GM12891 (cell line): ENCODE data around the gene SLC19A2.

ENCODE experiments used
- DNase-seq: peaks from one replicate; pipeline ENCODE4 v3.0.0; 2011; ENCODE audit warnings: low spot score; ENCODE audit not compliant: insufficient read length
- FAIRE-seq: peaks from 2 replicates; lab custom pipeline; 2011; peaks lifted over from hg19 to GRCh38; lab: Jason Lieb, UNC
- PAX5 ChIP-seq: IDR thresholded peaks from 2 replicates; pipeline ENCODE4 v1.6.1; 2011; ENCODE audit warnings: low read length, moderate library complexity, mild to moderate bottlenecking; ENCODE audit not compliant: insufficient read depth, severe bottlenecking
- POLR2A ChIP-seq: IDR thresholded peaks from 2 replicates; pipeline ENCODE4 v1.6.1; 2011; ENCODE audit warnings: low read depth, low read length, control low read depth
- POLR2AphosphoS5 ChIP-seq: IDR thresholded peaks from 2 replicates; pipeline ENCODE4 v1.6.1; 2011; ENCODE audit warnings: low read depth, low read length, control low read depth
- POU2F2 ChIP-seq: IDR thresholded peaks from 2 replicates; pipeline ENCODE4 v1.6.1; 2011; ENCODE audit warnings: low read depth, mild to moderate bottlenecking, control low read depth, low read length, moderate library complexity
- SPI1 ChIP-seq: IDR thresholded peaks from 2 replicates; pipeline ENCODE4 v1.6.1; 2011; ENCODE audit warnings: low read depth, low read length, control low read depth
- TAF1 ChIP-seq: IDR thresholded peaks from 2 replicates; pipeline ENCODE4 v1.6.1; 2011; ENCODE audit warnings: low read depth, low read length, control low read depth

The SLC19A2 gene

DNA sequence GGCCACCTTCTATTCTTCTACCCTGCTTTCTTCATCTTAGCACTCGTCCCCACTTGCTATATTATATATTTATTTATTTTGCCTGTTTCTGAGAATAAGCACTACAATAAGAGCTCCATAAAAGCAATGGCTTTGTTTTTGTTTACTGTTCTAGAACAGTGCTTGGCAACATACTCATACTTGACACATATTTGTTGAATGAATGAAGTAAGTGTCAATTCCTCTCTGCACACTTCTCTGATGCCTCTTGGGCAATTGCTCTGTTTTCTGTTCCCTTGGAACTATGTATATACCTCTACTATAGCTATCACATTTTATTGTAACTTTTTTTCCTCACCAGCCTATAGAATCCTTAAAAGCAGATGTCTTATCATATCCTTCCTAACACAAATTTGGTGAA lies 7.5 kb upstream of the SLC19A2 start:
- no peak for FAIRE-seq
- DNase-seq: no peak
- TF ChIP-seq POLR2AphosphoS5 (no peak), TAF1 (no peak), POU2F2 (no peak)

DNA sequence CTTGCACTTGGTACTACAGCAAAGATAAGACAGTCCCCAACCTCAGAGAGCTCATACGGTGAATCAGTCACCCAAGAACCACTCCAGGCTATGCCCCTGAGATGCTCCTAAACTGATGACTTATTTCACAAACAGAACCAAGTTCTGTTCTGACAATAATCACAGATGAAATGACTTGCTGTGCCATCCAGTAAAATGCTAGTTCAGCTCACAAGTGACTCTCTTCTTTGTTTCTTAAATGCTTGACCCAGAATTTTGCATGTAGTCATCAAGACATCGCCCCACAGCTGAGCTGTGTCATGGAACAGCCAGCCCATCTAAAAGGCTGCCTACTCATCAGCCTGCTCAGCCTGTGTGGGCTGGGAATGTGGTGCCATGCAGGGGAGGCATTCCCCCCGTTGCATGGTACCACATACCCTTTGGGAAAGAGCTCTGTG lies 6.1 kb upstream of the SLC19A2 start:
- FAIRE-seq (peak; percentile 9), DNase-seq (no peak)
- TF ChIP-seq POU2F2 (0 out of 2 replicates have a peak, but pooled peaks have one; percentile 27), POLR2AphosphoS5 (no peak)

GRCh38 chr1:169488157-169488556 lies 2.4 kb upstream of the SLC19A2 start:
- FAIRE-seq (no peak), DNase-seq (no peak)
- TF ChIP-seq TAF1 (no peak), PAX5 (no peak), POLR2A (no peak), POLR2AphosphoS5 (no peak), SPI1 (no peak), POU2F2 (no peak)

- FAIRE-seq: no peak
- no peak for TF ChIP-seq POLR2A
- TF ChIP-seq POU2F2: no peak
- TF ChIP-seq TAF1: no peak
- TF ChIP-seq POLR2AphosphoS5: no peak
- no peak for TF ChIP-seq PAX5
- no peak for TF ChIP-seq SPI1
- DNase-seq: no peak
Measured at GRCh38 chr1:169487561-169487960, 1.8 kb upstream of the SLC19A2 start.

GRCh38 chr1:169487133-169487532 lies 1.4 kb upstream of the SLC19A2 start:
- DNase-seq (no peak), FAIRE-seq (no peak)
- TF ChIP-seq POLR2A (no peak), PAX5 (no peak), SPI1 (no peak), POU2F2 (no peak), POLR2AphosphoS5 (no peak), TAF1 (no peak)

GRCh38 chr1:169486281-169487051 lies 722 bp upstream of the SLC19A2 start:
- TF ChIP-seq PAX5 (no peak), SPI1 (no peak), POLR2AphosphoS5 (no peak), POU2F2 (no peak), POLR2A (no peak), TAF1 (no peak)
- FAIRE-seq: peak; percentile 23
- DNase-seq: no peak

- DNase-seq (no peak), FAIRE-seq (peak; percentile 58)
- TF ChIP-seq POU2F2 (peak; percentile 42; the same call in 1 of the 2 replicates), POLR2A (no peak), POLR2AphosphoS5 (no peak)
Measured at GRCh38 chr1:169484683-169485430, 887 bp downstream of the SLC19A2 start.

DNA sequence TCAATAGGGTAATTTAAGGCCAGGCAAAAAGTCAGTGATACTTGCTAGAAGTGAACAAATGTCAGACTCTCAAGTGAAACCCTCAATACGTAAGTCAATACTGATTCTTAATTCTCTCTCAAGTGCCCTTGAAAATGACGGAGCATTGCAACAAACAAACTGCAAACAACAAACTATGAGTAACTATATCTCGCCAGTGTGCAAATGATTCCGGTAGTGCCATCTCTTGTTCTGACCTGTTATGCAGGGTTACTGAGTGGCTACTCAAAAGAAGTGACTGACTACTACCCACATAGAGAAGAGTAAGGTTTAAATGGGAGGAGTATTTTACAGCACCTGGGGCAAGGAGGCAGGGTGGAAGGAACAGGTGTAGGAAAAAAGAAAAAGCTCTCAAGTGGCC lies 1.6 kb downstream of the SLC19A2 start:
- TF ChIP-seq SPI1 (no peak), POLR2AphosphoS5 (no peak), POLR2A (no peak), TAF1 (no peak), PAX5 (no peak)
- DNase-seq: no peak

DNA sequence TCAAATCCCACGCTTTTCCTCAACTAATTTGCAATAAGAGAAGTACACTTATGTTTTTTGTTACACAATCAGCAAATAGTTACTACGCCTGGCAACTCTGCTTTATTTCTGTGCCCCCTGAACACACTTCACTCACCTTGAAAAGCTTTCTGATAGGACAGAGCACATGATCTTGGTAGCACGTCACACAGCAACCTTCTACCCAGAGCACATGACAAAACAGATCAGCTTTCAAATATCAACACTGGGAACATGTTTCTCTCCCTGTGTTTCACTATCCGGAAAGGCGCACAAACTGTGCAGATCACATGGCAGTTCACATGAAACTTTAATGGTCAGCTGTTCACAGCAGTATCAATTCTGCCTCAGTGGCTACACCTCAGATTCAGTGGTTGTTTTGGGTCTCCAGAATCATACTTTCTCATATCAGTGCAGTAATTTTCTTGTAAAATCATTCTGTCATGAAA lies 2.2 kb downstream of the SLC19A2 start:
- TF ChIP-seq TAF1: no peak
- TF ChIP-seq POU2F2: no peak
- no peak for TF ChIP-seq POLR2A
- no peak for TF ChIP-seq SPI1
- no peak for DNase-seq
- FAIRE-seq: no peak

More for the DNA sequence above, 1.6 kb downstream of the SLC19A2 start:
- no peak for FAIRE-seq
